ENCODE measurements around the gene MYO18B. TPM values are rescaled to one million over a fixed set of nuclear protein-coding genes. Genes with fewer than 3 reads are reported as not detected.

The MYO18B gene
- total and polyA plus RNA-seq, 2 of the 8 experiments (the other 6 are each of a cell fraction or from before 2014, with no cell fraction given), result 0.62 to 0.78 TPM

DNA sequence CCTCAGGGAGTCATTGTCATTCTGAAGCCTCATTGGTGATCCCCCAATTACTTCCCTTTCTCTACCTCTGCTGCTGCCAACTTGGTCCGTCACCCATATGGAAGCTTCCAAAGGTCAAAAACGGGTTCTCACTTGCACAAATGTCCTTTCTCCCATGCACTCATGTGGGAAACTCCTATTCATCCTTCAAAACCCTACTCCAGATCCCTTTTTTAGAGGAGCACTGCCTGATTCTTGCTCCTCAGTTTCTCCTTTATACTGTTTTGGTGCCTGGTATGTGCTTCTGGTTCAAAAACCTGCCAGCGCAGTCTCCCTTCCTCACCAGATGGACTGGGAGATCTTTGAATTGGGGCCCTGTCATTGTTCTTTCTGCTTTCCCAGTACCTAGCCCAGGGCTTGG, 41.9 kb downstream of the MYO18B start:
- no peak overlapping the region for H3K56ac ChIP-seq (replicated peaks; ENCODE audit: insufficient read length, low read depth, low read length)
- no peak overlapping the region for H2BK12ac ChIP-seq (ENCODE audit: low read depth, low read length)
- no peak overlapping the region for H2BK15ac ChIP-seq (ENCODE audit: low read length)
- no peak overlapping the region for H3K4me2 ChIP-seq (ENCODE audit: insufficient read depth in 1 of 2, low read depth in 2 of 2, low read length in 2 of 2)
- H2AFZ ChIP-seq (ENCODE audit: low read length), result no peak overlapping the region
- H3K23me2 ChIP-seq (ENCODE audit: low read depth, low read length), result no peaks in the 10 kb centered on the region
- H4K91ac ChIP-seq (replicated peaks; ENCODE audit: insufficient read length, low read length), result no peak overlapping the region
- no peak overlapping the region for H2AK5ac ChIP-seq (ENCODE audit: low read depth, low read length)
- H3K27ac ChIP-seq (ENCODE audit: low read depth, low read length), result no peak overlapping the region
- H4K20me1 ChIP-seq (replicated peaks in 1 of 2; ENCODE audit: control insufficient read depth in 1 of 2, insufficient read depth in 2 of 2, low read length in 2 of 2), result no peaks in the 10 kb centered on the region
- H3K18ac ChIP-seq (ENCODE audit: extremely low read depth, low read length), result no peak overlapping the region
- POLR2A ChIA-PET (ENCODE audit: partially characterized antibody), result no interaction called here
- H3K4me1 ChIP-seq (replicated peaks in 1 of 4; ENCODE audit: control insufficient read depth in 3 of 4, insufficient read depth in 4 of 4, low read length in 3 of 4), result peaks cover 0 to 6% (median under 1%) of the 10 kb centered on the region in 4 experiments; a peak in 1 of 7 replicates
- 89% methylated on average over 3 of the region's 3 CpGs; no CpG with 5 or more reads in 1 of the 2 experiments for whole genome bisulfite sequencing, 2 experiments (ENCODE audit: extremely low coverage in 1 of 2, insufficient coverage in 1 of 2, insufficient read length in 1 of 2, insufficient replicate concordance in 2 of 2, low coverage in 1 of 2, low lambda C conversion rate in 2 of 2, missing lambda C conversion rate in 1 of 2)
- FAIRE-seq, result no peak
- H2BK120ac ChIP-seq (replicated peaks; ENCODE audit: low read depth, low read length), result no peak overlapping the region
- no peaks in the 10 kb centered on the region for H3K9me3 ChIP-seq (ENCODE audit: insufficient read depth in 2 of 2, low read depth in 1 of 2, low read length in 1 of 2)
- H3K14ac ChIP-seq (ENCODE audit: insufficient read length), result no peak overlapping the region
- no peak overlapping the region for H2BK20ac ChIP-seq (ENCODE audit: low read length)
- DNase-seq (ENCODE audit: low read depth in 1 of 2, low spot score in 2 of 2), result no peak
- H3K23ac ChIP-seq (ENCODE audit: insufficient read length), result no peak overlapping the region
- CTCF ChIA-PET (ENCODE audit: partially characterized antibody), result interaction anchor here (0.6 to 2.3 kb wide), 2 partner anchors 11 to 118 kb away, joined by 4 to 9 read pairs; no protein-coding TSS in a partner anchor
- no peaks in the 10 kb centered on the region for H3K36me3 ChIP-seq (ENCODE audit: control insufficient read depth in 2 of 4, insufficient read depth in 4 of 4, low read length in 3 of 4)
- no peaks in the 10 kb centered on the region for H3K27me3 ChIP-seq (replicated peaks in 1 of 4; ENCODE audit: control insufficient read depth in 3 of 4, extremely low read depth in 1 of 4, insufficient read depth in 3 of 4, low read length in 3 of 4)
- H3K4me3 ChIP-seq (ENCODE audit: extremely low read depth in 1 of 4, insufficient read depth in 2 of 4, low read depth in 3 of 4, low read length in 4 of 4), result no peak overlapping the region
- H3K79me2 ChIP-seq (ENCODE audit: control insufficient read depth in 1 of 2, insufficient read depth in 2 of 2, low read length in 2 of 2), result no peaks in the 10 kb centered on the region
- TF ChIP-seq POLR2AphosphoS5 (IDR thresholded peaks at IDR 0.05; ENCODE audit: low read depth, low read length) (no peak), KDM5A (IDR thresholded peaks at IDR 0.05; ENCODE audit: low read length) (no peak), JUN (IDR thresholded peaks at IDR 0.05; ENCODE audit: low read depth, low read length) (no peak), SIRT6 (IDR thresholded peaks at IDR 0.05; ENCODE audit: low read length) (no peak), NANOG (IDR thresholded peaks at IDR 0.05; ENCODE audit: insufficient read depth, low read depth, low read length, poor library complexity, severe bottlenecking) (no peak), KDM1A (IDR thresholded peaks at IDR 0.05; ENCODE audit: borderline replicate concordance, low read length) (no peak)
- TF ChIP-seq, protein P1, sequence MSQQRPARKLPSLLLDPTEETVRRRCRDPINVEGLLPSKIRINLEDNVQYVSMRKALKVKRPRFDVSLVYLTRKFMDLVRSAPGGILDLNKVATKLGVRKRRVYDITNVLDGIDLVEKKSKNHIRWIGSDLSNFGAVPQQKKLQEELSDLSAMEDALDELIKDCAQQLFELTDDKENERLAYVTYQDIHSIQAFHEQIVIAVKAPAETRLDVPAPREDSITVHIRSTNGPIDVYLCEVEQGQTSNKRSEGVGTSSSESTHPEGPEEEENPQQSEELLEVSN (IDR thresholded peaks at IDR 0.05), result no peak
- TF ChIP-seq, protein P2, sequence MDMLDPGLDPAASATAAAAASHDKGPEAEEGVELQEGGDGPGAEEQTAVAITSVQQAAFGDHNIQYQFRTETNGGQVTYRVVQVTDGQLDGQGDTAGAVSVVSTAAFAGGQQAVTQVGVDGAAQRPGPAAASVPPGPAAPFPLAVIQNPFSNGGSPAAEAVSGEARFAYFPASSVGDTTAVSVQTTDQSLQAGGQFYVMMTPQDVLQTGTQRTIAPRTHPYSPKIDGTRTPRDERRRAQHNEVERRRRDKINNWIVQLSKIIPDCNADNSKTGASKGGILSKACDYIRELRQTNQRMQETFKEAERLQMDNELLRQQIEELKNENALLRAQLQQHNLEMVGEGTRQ (IDR thresholded peaks at IDR 0.05; ENCODE audit: low read length), result no peak
- H3K4ac ChIP-seq (replicated peaks; ENCODE audit: insufficient read length, low read depth, low read length), result no peak overlapping the region
- no peaks in the 10 kb centered on the region for H3K79me1 ChIP-seq (ENCODE audit: low read depth, low read length)
- no peak overlapping the region for H4K8ac ChIP-seq (ENCODE audit: extremely low read depth, insufficient read depth, low read length)
- no peak overlapping the region for H4K5ac ChIP-seq (ENCODE audit: insufficient read length, low read depth, low read length)
- no peak overlapping the region for H3K9ac ChIP-seq (replicated peaks in 1 of 4; ENCODE audit: extremely low read depth in 1 of 4, low read depth in 3 of 4, low read length in 3 of 4)
- no peak overlapping the region for H2BK5ac ChIP-seq (ENCODE audit: low read depth, low read length)
